Epithelial cell of esophagus (primary cell): ENCODE measurements around the gene KCTD21.

Experiments
- DNase-seq: peaks from one replicate; pipeline ENCODE4 v3.0.0; 2010; ENCODE audit warnings: low read depth
- H3K4me3 ChIP-seq: 2 replicates; pipeline ENCODE4 v1.5.1; 2011; ENCODE audit warnings: mild to moderate bottlenecking, low read length, control low read depth
- CTCF ChIP-seq: IDR thresholded peaks from 2 replicates; pipeline ENCODE4 v1.5.1; 2011; ENCODE audit warnings: low read depth, mild to moderate bottlenecking, low read length, control low read depth, inconsistent platforms; ENCODE audit not compliant: insufficient read depth; ENCODE audit errors: missing control alignments

KCTD21 gene

DNA sequence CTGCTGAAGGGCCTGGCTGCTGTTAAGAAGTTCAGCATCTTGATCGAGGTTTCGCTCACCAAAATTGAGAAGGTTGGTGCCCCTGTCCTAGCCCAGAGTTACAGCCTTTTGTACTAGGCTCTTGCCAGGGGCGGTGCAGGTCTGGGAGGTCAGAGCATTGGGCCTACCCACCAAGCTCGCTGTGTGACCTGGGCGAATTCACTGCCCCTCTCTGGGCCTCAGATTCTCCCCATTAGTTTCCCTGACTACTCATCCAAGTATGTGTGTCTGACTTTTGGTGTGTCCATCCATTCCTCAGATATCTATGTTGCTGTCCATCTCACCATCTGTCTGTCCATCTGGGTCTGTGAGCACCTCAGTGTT, 11.2 kb upstream of the KCTD21 start:
- DNase-seq: no peak
- TF ChIP-seq CTCF: no peak
- H3K4me3 ChIP-seq: no peak overlapping the region

- TF ChIP-seq CTCF: no peak
- H3K4me3 ChIP-seq: no peak overlapping the region
- no peak for DNase-seq
These were observed 10.7 kb upstream of the KCTD21 start for GRCh38 chr11:78199015-78199652.

GRCh38 chr11:78197816-78198215, 9.4 kb upstream of the KCTD21 start:
- no peak overlapping the region for H3K4me3 ChIP-seq
- no peak for TF ChIP-seq CTCF
- DNase-seq: no peak

- DNase-seq: no peak
- TF ChIP-seq CTCF: no peak
- no peak overlapping the region for H3K4me3 ChIP-seq
These were observed 8.2 kb upstream of the KCTD21 start for GRCh38 chr11:78196661-78197091.

DNA sequence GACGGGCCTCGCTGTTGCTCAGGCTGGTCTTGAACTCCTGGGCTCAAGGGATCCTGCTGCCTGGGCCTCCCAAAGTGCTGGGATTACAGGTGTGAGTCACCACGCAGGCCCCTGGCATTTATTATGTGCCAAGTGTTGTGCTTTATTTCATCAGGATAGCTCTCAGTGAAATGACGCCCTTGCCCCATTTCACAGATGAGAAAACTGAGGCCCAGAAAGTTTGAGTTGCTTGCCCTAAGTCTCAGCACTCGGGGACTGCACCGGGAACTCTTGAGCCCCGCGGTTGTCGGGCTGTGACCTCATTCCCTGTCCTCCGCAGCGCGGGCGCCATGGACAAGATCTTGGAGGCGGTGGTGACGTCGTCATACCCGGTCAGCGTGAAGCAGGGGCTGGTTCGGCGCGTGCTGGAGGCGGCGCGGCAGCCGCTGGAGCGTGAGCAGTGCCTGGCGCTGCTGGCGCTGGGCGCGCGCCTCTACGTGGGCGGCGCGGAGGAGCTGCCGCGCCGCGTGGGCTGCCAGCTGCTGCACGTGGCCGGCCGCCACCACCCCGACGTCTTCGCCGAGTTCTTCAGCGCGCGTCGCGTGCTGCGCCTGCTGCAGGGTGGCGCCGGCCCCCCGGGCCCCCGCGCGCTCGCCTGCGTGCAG, 7.6 kb upstream of the KCTD21 start:
- H3K4me3 ChIP-seq: no peak overlapping the region
- DNase-seq: no peak
- TF ChIP-seq CTCF: no peak

DNA sequence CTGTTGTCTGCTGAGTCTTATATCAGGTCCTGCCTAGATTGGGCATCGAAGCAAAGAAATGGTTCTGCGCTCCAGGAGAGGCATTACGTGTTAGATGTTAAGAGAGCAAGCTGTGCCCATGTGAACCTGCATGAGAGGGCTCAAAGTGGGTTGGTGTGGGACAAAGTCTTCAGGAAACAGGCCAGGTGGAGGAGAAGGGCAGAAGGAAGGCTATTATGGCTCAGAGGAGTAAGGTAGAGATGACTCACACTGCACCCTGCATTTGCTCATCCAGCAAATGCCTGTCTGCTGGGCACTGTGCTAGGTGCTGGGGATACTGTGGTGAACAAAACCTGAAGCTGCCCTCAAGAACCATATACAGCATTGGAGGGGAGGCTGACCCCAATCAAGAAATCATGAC, 6.1 kb upstream of the KCTD21 start:
- no peak overlapping the region for H3K4me3 ChIP-seq
- no peak for TF ChIP-seq CTCF
- DNase-seq: peak; percentile 69

- no peak overlapping the region for H3K4me3 ChIP-seq
- no peak for DNase-seq
- TF ChIP-seq CTCF: no peak
These were observed 5.4 kb upstream of the KCTD21 start for GRCh38 chr11:78193806-78194205.
